Colonic mucosa (tissue), 4 donors: ENCODE measurements around the gene TSC22D1. TPM values are rescaled to one million over a fixed set of nuclear protein-coding genes. Genes with fewer than 3 reads are reported as not detected.

Experiments used
- DNase-seq: peaks from one replicate; pipeline ENCODE4 v3.0.0-alpha.2; 2020
- H3K27ac ChIP-seq: fragments of 200-600 bp; one replicate; pipeline ENCODE4 v1.8.0; 2021
- H3K27me3 ChIP-seq: fragments of 200-600 bp; one replicate; pipeline ENCODE4 v1.8.0; 2021
- H3K36me3 ChIP-seq: fragments of 200-600 bp; one replicate; pipeline ENCODE4 v1.8.0; 2021
- H3K4me1 ChIP-seq: fragments of 200-600 bp; one replicate; pipeline ENCODE4 v1.8.0; 2021; ENCODE audit warnings: mild to moderate bottlenecking
- H3K4me3 ChIP-seq: fragments of 200-600 bp; one replicate; pipeline ENCODE4 v1.8.0; 2021
- H3K9ac ChIP-seq, 2 donors: one replicate each; pipeline ENCODE4 v1.7.0; 2013; ENCODE audit warnings: control low read depth in 2 of 2, low read depth in 2 of 2, low read length in 2 of 2
- H3K9me3 ChIP-seq: fragments of 200-600 bp; one replicate; pipeline ENCODE4 v1.8.0; 2021
- intact Hi-C: fragments of 100-400 bp; cut with DNase I; formaldehyde crosslinking; loops from one replicate; pipeline ENCODE4 v1.14.1; 2022
- total RNA-seq, 2 donors: library from RNA; stranded (reverse); fragmentation: NEBNext Ultra II Directional in 1 of 2; extraction: Animal tissue kit (Norgen Biotek cat#: 25700) in 1 of 2; gene quantifications; one replicate each; pipeline ENCODE4 v1.2.1, GENCODE V29; 2021
- TF ChIP-seq, protein P1 (sequence below): fragments of 200-600 bp; IDR thresholded peaks from one replicate; pipeline ENCODE4 v1.8.0; 2022; ENCODE audit warnings: antibody characterized with exemption, mild to moderate bottlenecking
- donor health status: healthy.
- donor health status: DM: no; HTN: no; CAD: no.
- donor health status: DM: no; HTN: no; CAD: no.

TSC22D1 gene
- total RNA-seq, 2 donors from 2014 or later: 137 to 231 TPM

DNA sequence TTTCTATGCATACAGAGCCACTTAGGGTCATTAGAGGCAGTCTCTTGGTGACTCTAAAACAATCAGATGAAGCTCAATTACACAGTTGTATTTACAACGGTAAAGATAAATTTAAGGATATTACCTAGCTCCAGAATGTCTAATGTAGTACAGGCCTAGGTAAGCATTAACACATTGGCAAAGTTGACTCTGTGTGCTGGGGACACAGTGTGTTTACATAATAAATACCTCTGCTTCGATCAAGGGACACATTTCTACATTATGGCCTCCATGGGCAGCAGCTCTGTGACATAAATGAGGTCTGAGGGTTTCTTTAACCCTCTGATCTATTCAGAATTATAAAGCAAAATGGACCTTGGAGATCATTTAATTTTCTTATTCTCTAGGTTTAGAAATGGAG is 127.8 kb downstream of the TSC22D1 start:
- Histone ChIP-seq H3K27me3 (no peaks in the 10 kb centered on the region), H3K4me1 (no peaks in the 10 kb centered on the region), H3K36me3 (no peaks in the 10 kb centered on the region), H3K27ac (no peak overlapping the region), H3K9me3 (no peaks in the 10 kb centered on the region), H3K9ac (no peak overlapping the region), H3K4me3 (no peak overlapping the region)
- DNase-seq: no peak
- intact Hi-C loops: no loop called here
- TF ChIP-seq, protein P1, sequence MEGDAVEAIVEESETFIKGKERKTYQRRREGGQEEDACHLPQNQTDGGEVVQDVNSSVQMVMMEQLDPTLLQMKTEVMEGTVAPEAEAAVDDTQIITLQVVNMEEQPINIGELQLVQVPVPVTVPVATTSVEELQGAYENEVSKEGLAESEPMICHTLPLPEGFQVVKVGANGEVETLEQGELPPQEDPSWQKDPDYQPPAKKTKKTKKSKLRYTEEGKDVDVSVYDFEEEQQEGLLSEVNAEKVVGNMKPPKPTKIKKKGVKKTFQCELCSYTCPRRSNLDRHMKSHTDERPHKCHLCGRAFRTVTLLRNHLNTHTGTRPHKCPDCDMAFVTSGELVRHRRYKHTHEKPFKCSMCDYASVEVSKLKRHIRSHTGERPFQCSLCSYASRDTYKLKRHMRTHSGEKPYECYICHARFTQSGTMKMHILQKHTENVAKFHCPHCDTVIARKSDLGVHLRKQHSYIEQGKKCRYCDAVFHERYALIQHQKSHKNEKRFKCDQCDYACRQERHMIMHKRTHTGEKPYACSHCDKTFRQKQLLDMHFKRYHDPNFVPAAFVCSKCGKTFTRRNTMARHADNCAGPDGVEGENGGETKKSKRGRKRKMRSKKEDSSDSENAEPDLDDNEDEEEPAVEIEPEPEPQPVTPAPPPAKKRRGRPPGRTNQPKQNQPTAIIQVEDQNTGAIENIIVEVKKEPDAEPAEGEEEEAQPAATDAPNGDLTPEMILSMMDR: no peak

- Histone ChIP-seq H3K4me1 (no peaks in the 10 kb centered on the region), H3K9me3 (no peaks in the 10 kb centered on the region), H3K4me3 (no peak overlapping the region), H3K27ac (no peak overlapping the region), H3K9ac (no peak overlapping the region), H3K36me3 (no peaks in the 10 kb centered on the region), H3K27me3 (no peaks in the 10 kb centered on the region)
- no peak for DNase-seq
- intact Hi-C loops: no loop called here
- TF ChIP-seq, protein P1: no peak
Observed at GRCh38 chr13:44447783-44448321, 128.3 kb downstream of the TSC22D1 start.

DNA sequence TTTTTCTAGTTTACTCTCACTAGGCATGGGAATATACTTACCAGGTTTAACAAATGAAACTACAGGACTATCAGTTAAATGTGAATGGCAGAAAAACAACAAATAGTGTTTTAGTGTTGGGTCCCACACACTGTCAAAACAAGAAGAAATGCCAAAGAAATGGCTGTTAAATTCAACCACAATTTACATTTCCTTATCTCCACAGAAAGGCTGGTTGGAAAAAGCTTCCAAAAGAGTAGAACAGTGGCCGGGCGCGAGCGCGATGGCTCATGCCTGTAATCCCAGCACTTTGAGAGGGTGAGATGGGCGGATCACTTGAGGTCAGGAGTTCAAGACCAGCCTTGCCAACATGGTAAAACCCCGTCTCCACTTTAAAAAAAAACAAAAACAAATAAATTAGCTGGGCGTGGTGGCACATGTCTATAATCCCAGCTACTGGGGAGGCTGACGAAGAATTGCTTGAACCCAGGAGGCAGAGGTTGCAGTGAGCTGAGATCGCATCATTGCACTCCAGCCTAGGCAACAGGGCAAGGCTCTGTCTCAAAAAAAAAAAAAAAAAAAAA is 136.0 kb downstream of the TSC22D1 start:
- Histone ChIP-seq H3K9me3 (no peaks in the 10 kb centered on the region), H3K27ac (no peak overlapping the region), H3K36me3 (no peaks in the 10 kb centered on the region), H3K9ac (peak overlapping the region in 1 of 2 donors; percentile 14), H3K27me3 (no peaks in the 10 kb centered on the region), H3K4me3 (no peak overlapping the region), H3K4me1 (peaks cover 3% of the 10 kb centered on the region)
- intact Hi-C loops: no loop called here
- TF ChIP-seq, protein P1: no peak
- DNase-seq: no peak

DNA sequence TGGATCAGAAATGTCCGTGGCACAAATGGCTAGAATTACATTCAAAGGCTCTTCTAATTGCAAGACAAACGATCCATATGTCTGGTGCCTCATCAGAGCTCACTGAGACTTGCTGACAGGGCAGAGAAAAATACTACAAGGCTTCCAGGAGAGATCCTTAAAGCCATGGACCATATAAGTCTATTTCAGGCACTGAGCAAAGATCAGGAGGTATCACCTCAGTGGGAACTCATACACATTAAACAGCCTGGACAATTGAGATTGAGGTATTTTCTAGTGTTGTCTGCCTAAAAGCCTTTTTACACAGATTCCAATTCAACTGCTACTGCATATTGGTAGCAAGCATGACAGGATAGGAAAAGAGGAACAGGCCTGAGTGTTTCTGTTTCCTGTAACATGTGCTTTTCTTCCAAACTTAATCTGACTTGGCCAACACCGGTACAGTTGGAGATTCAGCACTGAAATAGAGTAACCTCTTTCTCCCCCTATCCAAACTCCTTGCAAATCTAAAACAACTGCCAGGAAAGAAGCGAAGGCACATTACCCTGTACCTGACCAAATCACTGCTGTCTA is 136.6 kb downstream of the TSC22D1 start:
- Histone ChIP-seq H3K27ac (no peak overlapping the region), H3K9me3 (no peaks in the 10 kb centered on the region), H3K4me3 (no peak overlapping the region), H3K27me3 (no peaks in the 10 kb centered on the region), H3K36me3 (no peaks in the 10 kb centered on the region), H3K9ac (peak overlapping the region in 1 of 2 donors; percentile 14), H3K4me1 (peaks cover 3% of the 10 kb centered on the region)
- TF ChIP-seq, protein P1: no peak
- intact Hi-C loops: loop anchor here (2.0 kb wide), 1 partner anchor 389 kb away; no protein-coding TSS in a partner anchor
- DNase-seq: no peak

- Histone ChIP-seq H3K27ac (no peak overlapping the region), H3K4me3 (no peak overlapping the region), H3K36me3 (no peaks in the 10 kb centered on the region), H3K27me3 (no peaks in the 10 kb centered on the region), H3K4me1 (peaks cover 3% of the 10 kb centered on the region), H3K9me3 (no peaks in the 10 kb centered on the region), H3K9ac (no peak overlapping the region)
- TF ChIP-seq, protein P1: no peak
- intact Hi-C loops: loop anchor here (2.0 kb wide), 1 partner anchor 387 kb away; no protein-coding TSS in a partner anchor
- no peak for DNase-seq
Observed at GRCh38 chr13:44438234-44438579, 137.9 kb downstream of the TSC22D1 start.
